NCI-H226 (cell line): ENCODE results near the gene IFFO2.
A peak's percentile ranks its signal among the peaks of the same experiment; 100 is the strongest.

Experiments
- DNase-seq: peaks from one replicate; pipeline ENCODE4 v3.0.0-alpha.2; 2015

IFFO2 gene

GRCh38 chr1:18934205-18935000, 22.1 kb downstream of the IFFO2 start:
- no peak for DNase-seq

DNA sequence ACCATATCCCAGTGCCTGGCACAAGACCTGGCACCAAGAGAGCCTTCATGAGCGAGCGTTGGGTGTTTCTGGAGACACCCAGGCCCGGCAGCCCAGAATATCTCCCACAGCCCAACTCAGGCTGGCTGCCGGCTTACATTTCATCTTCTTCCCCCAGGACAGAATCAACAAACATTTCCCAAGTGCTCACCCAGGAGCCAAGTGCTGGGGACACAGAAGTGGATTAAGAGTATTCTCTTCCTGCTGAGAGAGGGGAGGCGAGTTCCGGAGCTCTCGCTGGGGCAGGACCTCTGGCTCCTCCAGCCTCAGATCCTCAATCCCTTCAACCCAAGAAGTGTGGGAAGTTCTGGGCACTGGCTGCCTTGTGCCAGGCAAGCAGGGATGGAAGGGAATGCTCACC, 23.6 kb downstream of the IFFO2 start:
- DNase-seq = no peak

DNA sequence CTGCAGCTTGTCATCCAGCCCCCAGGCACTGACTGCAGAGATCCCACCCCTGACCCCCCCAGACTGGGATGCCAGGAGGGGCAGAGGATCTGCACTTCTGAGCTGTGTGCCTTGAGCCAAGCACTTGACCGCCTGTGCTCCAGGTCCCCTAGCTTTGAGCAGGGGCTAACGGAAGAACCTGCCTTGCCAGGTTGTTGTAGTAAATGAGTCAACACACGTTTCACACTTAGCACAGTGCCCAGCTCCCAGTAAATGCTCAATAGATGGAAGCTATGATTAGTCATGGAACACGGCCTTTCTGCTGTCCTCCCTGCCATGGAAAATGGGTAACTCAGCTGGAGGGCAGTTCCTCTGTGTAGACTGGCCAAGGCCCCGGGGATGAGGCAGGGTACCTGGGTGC, 24.1 kb downstream of the IFFO2 start:
- no peak for DNase-seq

DNA sequence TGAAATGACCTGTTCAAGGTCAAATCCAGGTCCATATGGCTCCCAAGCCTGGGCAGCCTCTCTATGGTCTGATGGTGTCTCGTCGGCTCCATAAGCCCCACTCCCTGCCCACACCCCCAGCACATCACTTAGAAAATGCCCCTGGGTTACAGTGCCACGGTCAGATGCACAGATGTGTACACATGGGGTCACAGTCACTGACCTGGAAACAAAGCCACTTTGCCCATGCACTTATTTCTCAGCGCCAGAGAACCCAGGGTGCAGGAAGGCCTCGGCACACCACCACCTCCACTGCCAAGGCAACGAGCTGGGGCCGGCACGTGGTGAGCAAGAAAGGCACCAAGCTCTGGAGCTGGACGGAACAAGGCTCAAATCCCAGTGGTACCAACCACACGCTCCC, 24.7 kb downstream of the IFFO2 start:
- DNase-seq = no peak

GRCh38 chr1:18929686-18930085, 26.8 kb downstream of the IFFO2 start:
- no peak for DNase-seq

- DNase-seq = no peak
These were observed 27.5 kb downstream of the IFFO2 start for GRCh38 chr1:18928985-18929384.

- no peak for DNase-seq
These were observed 28.1 kb downstream of the IFFO2 start for GRCh38 chr1:18928406-18928805.

DNA sequence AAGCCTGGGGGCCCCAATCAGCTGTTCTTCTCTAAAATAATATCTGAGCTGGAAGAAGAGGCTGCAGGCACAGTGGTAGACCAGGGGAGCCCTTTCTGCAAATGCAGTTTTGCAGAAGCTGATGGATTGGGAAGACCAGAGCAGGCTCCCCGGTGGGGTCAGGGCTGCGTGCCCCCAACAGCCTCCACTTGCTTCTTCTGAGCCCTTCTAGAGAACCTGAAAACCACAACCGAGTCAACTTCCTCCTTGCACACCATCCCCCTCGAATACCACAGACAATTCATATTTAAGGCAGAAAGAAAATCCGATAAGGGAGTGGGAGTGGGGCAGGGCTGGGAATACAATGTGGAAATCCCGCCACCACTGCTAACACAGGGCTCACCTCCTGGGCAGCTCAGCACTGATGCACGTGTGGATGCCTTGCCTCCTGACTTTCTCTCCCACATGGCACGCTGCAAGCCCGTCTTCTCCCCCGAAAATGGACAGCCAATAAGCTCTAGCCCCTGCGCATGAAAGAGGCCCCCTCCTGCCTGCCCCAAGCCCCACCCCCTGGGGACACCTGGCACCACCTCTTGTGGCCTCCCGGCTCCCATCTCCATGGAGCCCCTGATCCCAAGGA, 28.7 kb downstream of the IFFO2 start:
- peak; percentile 69 for DNase-seq

DNA sequence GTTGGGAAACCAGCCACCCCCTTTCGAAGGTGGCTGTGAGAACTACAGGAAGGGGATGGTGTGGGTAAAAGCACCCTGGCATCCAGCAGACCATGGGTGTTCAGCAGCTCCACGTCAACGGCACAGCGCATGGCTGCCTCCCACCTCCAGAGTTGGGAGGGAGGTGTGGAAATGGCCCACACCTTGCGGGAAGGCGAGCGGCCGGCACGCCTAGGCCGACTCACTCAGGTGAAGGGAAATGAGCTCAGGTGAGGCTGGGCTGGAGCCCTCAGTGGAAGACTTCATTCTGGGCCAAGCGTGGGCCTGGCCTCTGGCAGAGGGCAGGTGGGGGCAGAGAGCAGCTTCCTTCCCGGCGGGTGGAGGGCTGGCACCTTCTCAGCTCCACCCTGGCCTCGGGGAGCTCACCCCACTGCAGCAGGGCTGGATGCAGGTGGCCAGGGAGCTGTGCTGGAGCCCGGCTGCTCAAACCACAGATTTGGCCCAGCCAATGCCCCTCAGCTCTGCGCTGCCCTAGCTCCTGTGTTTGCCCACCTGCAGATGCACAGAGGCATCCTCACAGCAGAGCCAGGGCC, 29.3 kb downstream of the IFFO2 start:
- DNase-seq = no peak

- DNase-seq = peak; percentile 91
These were observed 30.0 kb downstream of the IFFO2 start for GRCh38 chr1:18926315-18927081.

- DNase-seq = no peak
These were observed 31.2 kb downstream of the IFFO2 start for GRCh38 chr1:18925279-18925678.

DNA sequence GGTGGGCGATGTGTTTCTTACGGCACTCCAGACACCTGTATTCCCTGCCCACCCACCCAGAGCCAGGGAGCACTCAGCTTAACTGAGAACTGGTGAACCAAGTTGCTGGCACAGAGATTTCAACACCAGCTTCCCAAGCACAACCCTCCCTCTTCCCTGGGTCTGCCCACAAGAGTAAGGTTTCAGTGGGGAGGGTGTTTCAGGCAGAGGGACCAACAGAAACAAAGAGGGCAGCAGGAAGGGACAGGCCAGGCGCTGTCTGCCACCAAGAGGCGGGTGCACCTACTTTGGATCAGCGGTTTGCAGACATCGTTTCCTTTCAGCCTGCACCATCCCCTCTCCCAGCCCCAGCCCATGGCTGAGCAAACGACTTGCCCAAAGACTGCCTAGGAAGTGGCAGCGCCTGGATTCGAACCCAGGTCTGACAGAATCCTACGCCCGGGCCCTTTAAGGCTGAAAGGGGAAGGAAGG, 32.2 kb downstream of the IFFO2 start:
- DNase-seq = no peak

DNA sequence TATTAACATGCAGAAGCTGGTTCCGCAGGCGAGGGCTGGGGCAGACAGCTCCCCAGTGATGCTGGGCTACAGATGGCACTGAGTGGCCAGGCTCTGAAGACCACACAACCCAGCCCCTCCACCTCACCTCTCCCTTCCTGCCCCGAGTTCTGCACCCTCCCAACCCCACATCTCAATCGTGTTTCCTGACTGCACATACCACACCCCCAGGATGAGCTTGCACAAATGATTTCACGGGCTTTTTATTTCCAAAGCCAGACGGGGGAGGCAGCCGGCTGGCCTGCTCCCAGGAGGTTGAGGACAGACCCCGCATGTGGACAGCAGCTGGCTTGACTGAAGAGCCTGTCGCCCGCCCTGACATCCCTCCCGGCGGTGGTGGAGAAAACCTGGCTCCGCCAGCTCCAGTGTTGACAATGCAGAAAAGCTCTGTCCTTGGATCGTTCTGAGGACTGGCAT, 32.7 kb downstream of the IFFO2 start:
- DNase-seq = no peak

DNA sequence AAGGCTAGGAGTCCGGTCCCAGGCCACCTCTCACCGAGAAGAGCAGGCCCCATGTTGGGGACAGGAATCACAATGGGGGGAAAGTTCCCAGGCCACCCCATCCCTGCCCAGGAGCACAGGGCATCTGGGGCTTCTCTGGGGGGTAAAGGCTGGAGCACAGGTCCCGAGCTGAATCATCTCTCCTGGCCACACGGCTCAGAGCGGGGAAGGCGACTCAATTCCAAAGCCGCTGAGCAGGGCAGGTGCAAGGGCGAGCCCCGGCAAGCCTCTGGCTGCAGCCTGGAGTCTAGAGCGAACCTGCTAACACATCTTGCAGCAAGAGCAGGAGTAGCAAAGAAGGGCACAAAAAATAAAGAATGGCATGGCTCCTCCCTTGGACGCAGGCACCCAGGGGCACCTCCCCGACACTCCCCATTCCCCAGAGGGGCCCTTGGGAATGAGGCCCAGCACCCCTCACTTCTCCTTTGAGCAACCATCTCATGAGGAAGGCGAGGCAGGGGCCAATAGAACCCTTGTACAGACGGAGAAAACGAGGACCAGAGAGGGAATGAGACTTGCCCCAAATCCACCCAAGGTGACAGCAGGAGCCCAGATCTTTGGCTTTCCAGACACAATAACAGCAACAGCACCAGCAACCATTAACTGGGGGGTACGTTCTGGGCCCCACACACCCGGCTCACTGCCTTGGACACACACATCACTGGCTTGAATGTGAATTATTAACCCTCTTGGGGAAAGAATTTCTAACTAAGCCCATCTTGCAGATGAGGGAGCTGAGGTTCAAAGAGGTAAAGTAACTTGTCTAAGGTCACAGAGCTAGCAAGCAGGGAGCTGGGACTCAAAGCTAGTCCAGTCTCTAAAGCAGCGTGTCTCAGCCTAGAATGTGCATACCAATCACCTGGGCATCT, 33.4 kb downstream of the IFFO2 start:
- no peak for DNase-seq

GRCh38 chr1:18922319-18922726, 34.2 kb downstream of the IFFO2 start:
- DNase-seq = no peak

GRCh38 chr1:18921516-18922251, 34.8 kb downstream of the IFFO2 start:
- DNase-seq = no peak

DNA sequence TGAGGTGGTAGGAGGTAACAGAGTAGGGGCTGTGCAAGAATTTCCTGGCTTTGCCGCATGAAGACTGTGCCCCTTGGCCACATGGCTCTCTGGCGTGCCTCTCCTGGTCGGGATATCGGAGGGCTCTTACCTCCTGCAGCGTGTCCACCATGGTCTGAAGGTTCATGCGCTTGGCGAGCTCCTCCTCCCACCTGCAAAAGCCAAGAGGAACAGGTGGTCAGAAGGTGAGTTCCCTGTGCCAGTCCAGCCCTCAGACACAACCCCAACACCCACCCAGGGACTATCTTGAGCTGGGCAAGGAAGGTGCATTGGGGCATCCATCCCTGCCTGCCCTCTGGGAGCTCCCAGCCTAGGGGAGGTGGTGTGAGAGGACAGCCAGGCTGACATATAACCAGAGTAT, 35.5 kb downstream of the IFFO2 start:
- DNase-seq = no peak

- DNase-seq = no peak
These were observed 36.5 kb downstream of the IFFO2 start for GRCh38 chr1:18919956-18920355.

DNA sequence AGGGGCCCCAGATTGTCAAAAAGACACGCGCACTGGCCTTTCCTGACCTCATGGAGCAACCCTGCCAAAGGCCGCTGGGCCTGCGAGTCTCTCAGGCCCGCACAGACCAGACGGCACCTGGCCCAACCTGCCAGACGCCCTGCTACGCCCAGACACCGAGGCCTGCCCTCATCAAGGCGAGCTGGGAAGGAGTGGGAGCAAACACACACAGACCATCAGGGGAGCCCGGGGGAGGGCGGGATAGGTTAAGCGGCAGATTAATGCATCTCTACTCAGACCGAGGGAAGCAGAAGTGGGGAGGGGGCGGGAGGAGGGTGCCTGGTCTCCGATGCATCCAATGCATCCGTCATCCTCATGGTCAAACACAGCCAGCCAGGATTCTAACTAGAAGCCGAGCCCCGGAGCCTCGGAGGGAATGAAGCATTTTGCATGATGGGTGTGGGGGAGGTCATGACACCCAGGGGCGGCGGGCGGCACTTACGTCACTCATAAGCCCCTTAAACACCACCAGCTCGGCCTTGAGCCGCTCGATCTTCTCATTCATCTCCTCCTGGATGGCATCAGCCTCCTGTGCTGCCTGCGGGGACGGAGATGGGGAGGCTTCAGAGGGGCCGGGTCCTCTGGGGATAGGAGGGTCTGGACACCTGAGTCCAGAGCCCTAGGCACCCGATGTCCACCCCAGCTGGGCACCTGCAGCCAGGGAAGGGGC, 37.1 kb downstream of the IFFO2 start:
- DNase-seq = no peak

DNA sequence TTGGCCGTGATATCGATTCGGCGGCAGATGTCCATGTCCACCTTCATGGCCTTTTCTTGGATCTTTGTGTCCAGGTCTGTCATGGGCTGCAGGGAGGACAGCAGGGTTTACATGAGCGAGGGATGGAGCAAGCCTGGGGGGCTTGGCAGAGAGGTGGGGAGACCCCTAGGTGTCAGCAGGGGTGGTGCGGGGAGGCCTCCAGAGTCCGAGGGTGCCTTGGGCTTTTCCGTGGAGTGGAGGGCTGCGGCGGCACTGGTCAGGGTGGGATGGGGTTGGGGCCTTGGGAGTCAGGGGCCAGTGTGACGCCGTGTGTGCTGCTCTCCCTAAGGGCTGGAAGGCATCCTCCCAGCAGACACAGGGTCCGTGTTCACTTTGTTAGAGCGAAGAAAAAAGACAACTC, 38.1 kb downstream of the IFFO2 start:
- DNase-seq = no peak
